CD8-positive, alpha-beta memory T cell (primary cell): ENCODE results near the gene CCL8. TPM values are rescaled to one million over a fixed set of nuclear protein-coding genes. Genes with fewer than 3 reads are reported as not detected.

Experiments used
- CTCF ChIA-PET: fragments of 350-600 bp; sonication (Branson Sonifier 250); formaldehyde crosslinking; loops from one replicate; lab custom pipeline; 2021; ENCODE audit warnings: antibody characterized with exemption; lab: Charles Lee
- POLR2A ChIA-PET: fragments of 350-600 bp; sonication (Branson Sonifier 250); formaldehyde crosslinking; loops from one replicate; lab custom pipeline; 2021; ENCODE audit warnings: antibody characterized with exemption; lab: Charles Lee
- DNase-seq, 5 donors: peaks; one replicate each; pipeline versions ENCODE4 v3.0.0 to v3.0.0-alpha.2; 2020 to 2022; ENCODE audit warnings: mixed read lengths in 1 of 5
- H3K27ac ChIP-seq: one replicate; pipeline ENCODE4 v1.7.0; 2013; ENCODE audit warnings: low read depth, mild to moderate bottlenecking, low read length, moderate library complexity
- H3K27me3 ChIP-seq: 2 replicates; pipeline ENCODE4 v1.7.0; 2013; ENCODE audit warnings: low read length, mild to moderate bottlenecking; ENCODE audit not compliant: insufficient read depth, poor library complexity, severe bottlenecking
- H3K36me3 ChIP-seq: 2 replicates; pipeline ENCODE4 v1.7.0; 2013; ENCODE audit warnings: mild to moderate bottlenecking, low read length, moderate library complexity; ENCODE audit not compliant: insufficient read depth
- H3K4me1 ChIP-seq: 2 replicates; pipeline ENCODE4 v1.7.0; 2013; ENCODE audit warnings: mild to moderate bottlenecking, low read length, moderate library complexity; ENCODE audit not compliant: insufficient read depth
- H3K4me3 ChIP-seq: 2 replicates; pipeline ENCODE4 v1.7.0; 2013; ENCODE audit warnings: mild to moderate bottlenecking, low read length
- H3K9me3 ChIP-seq: 2 replicates; pipeline ENCODE4 v1.7.0; 2013; ENCODE audit warnings: mild to moderate bottlenecking, low read length
- H3K27ac Mint-ChIP-seq, 8 donors: one replicate each; pipeline ENCODE4 v1.8.0; 2020 to 2021; ENCODE audit warnings: mixed read lengths in 8 of 8, mild to moderate bottlenecking in 6 of 8, inconsistent platforms in 3 of 8, moderate library complexity in 3 of 8
- H3K27me3 Mint-ChIP-seq, 2 donors: one replicate each; pipeline ENCODE4 v1.8.0; 2020 to 2021; ENCODE audit warnings: mixed read lengths in 2 of 2, mild to moderate bottlenecking in 1 of 2, moderate library complexity in 1 of 2
- H3K36me3 Mint-ChIP-seq, 3 donors: one replicate each; pipeline ENCODE4 v1.8.0; 2020 to 2021; ENCODE audit warnings: mixed read lengths in 3 of 3, inconsistent platforms in 1 of 3, mild to moderate bottlenecking in 1 of 3
- H3K4me1 Mint-ChIP-seq, 3 donors: one replicate each; pipeline ENCODE4 v1.8.0; 2020 to 2021; ENCODE audit warnings: mixed read lengths in 3 of 3, inconsistent platforms in 1 of 3, mild to moderate bottlenecking in 1 of 3
- H3K4me3 Mint-ChIP-seq, 7 donors: one replicate each; pipeline ENCODE4 v1.8.0; 2020 to 2021; ENCODE audit warnings: mixed read lengths in 7 of 7, mild to moderate bottlenecking in 6 of 7, moderate library complexity in 4 of 7, inconsistent platforms in 2 of 7
- H3K9me3 Mint-ChIP-seq, 5 donors: one replicate each; pipeline ENCODE4 v1.8.0; 2020 to 2022; ENCODE audit warnings: mixed read lengths in 5 of 5, mild to moderate bottlenecking in 3 of 5, moderate library complexity in 2 of 5, inconsistent platforms in 1 of 5
- polyA plus RNA-seq: library from polyadenylated mRNA; unstranded; fragments of 300-500 nt; fragmentation: Illumina TruSeq; gene quantifications from one replicate; pipeline ENCODE4 v1.2.3, GENCODE V29; 2021
- total RNA-seq, 2 experiments: library from RNA; stranded (reverse); gene quantifications; one replicate each; pipeline ENCODE4 v1.2.3, GENCODE V29; 2021

The CCL8 gene
- total RNA-seq = not detected
- not detected for polyA plus RNA-seq

- H3K36me3 Mint-ChIP-seq = no peaks in the 10 kb centered on the region
- no peak for DNase-seq
- no peak within 1 kb of the TSS for H3K27ac Mint-ChIP-seq
- H3K27ac ChIP-seq = no peak within 1 kb of the TSS
- H3K27me3 Mint-ChIP-seq = peaks cover 6 to 17% of the 10 kb centered on the region in 2 donors
- ChIA-PET POLR2A (no interaction called here), CTCF (no interaction called here)
- H3K4me1 Mint-ChIP-seq = no peaks in the 10 kb centered on the region
- no peaks in the 10 kb centered on the region for H3K36me3 ChIP-seq
- no peak within 1 kb of the TSS for H3K4me3 Mint-ChIP-seq
- H3K9me3 ChIP-seq = no peaks in the 10 kb centered on the region
- no peak within 1 kb of the TSS for H3K4me3 ChIP-seq
- no peaks in the 10 kb centered on the region for H3K27me3 ChIP-seq
- no peaks in the 10 kb centered on the region for H3K4me1 ChIP-seq
- H3K9me3 Mint-ChIP-seq = peaks cover 0 to 4% (median 0%) of the 10 kb centered on the region in 5 donors
These were observed at the start of gene CCL8 for GRCh38 chr17:34319039-34319483. Gene CCL8, plus strand, starts transcription at chr17:34319435. Its CDS starts 67 bp downstream, at chr17:34319502.

DNA sequence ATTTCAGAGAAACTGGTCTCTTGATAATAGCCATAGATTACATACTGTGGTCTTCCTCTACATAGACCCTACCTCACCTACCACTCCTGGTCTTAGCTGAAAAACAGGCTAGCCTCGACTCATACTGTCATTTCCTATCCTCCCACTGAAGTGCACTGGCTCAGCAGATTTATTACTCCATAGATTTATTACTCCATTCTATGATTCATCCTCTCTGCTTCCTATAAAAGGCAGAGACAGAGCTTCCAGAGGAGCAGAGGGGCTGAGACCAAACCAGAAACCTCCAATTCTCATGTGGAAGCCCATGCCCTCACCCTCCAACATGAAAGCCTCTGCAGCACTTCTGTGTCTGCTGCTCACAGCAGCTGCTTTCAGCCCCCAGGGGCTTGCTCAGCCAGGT is 49.3 kb upstream of the CCL8 start, which contains the start of gene CCL7:
Gene CCL7 (plus strand): TSS at position 253 of the 400 bp plus-strand sequence. CDS start 70 bp downstream, at position 323.
- H3K4me1 Mint-ChIP-seq = no peaks in the 10 kb centered on the region
- Histone ChIP-seq H3K4me3 (no peak within 1 kb of the TSS), H3K27ac (no peak within 1 kb of the TSS), H3K4me1 (no peaks in the 10 kb centered on the region), H3K27me3 (peaks cover 3% of the 10 kb centered on the region), H3K9me3 (no peaks in the 10 kb centered on the region), H3K36me3 (no peaks in the 10 kb centered on the region)
- CTCF ChIA-PET = no interaction called here
- H3K36me3 Mint-ChIP-seq = no peaks in the 10 kb centered on the region
- peaks cover 23 to 80% of the 10 kb centered on the region in 2 donors for H3K27me3 Mint-ChIP-seq
- no peak for DNase-seq
- no peaks in the 10 kb centered on the region for H3K9me3 Mint-ChIP-seq
- POLR2A ChIA-PET = no interaction called here
- H3K4me3 Mint-ChIP-seq = no peak within 1 kb of the TSS
- H3K27ac Mint-ChIP-seq = no peak within 1 kb of the TSS

DNA sequence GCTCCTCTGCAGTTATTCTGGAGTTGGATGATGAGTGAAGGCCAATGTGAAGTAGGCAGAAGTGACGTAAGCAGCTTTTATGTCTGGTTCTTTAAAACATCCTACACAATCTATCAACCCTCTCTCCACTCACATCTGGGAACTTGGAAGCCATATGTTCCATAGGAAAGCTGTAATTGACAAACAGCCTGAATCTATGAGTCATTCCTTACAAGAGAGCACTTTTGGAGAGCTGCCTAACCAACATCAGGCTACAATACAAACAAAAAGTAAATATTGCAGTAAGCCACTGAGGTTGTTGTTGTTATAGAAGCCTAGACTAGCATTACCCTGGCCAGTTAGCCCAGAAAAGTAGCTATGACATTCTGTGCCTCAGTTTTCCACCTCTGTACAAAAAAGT is 43.4 kb upstream of the CCL8 start:
- no peaks in the 10 kb centered on the region for H3K4me1 Mint-ChIP-seq
- H3K36me3 Mint-ChIP-seq = no peaks in the 10 kb centered on the region
- no peaks in the 10 kb centered on the region for H3K36me3 ChIP-seq
- no peak overlapping the region for H3K4me3 Mint-ChIP-seq
- POLR2A ChIA-PET = no interaction called here
- H3K4me1 ChIP-seq = no peaks in the 10 kb centered on the region
- H3K27me3 Mint-ChIP-seq = peaks cover 25 to 65% of the 10 kb centered on the region in 2 donors
- H3K9me3 ChIP-seq = no peaks in the 10 kb centered on the region
- H3K27ac ChIP-seq = no peak overlapping the region
- H3K27me3 ChIP-seq = peaks cover 3% of the 10 kb centered on the region
- H3K9me3 Mint-ChIP-seq = no peaks in the 10 kb centered on the region
- CTCF ChIA-PET = no interaction called here
- H3K4me3 ChIP-seq = no peak overlapping the region
- no peak for DNase-seq
- H3K27ac Mint-ChIP-seq = no peak overlapping the region

DNA sequence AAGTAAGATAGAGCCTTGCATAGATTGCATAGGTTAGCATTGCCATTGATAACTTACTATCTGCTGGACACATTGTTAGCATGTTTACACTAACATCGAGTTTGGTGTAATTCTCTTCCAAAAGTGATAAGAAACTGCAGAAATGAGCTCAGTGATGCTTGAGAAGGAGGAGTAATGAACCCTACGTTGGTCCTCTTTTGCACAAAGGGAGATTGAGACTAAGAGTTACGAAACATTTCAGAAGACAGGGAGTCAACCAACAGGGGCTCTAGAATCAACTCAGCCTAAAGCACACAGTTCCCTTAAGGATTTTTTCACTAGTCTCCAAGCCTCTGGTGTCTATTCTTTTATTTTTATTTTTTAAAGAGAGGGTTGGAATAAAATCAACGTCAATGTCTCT is 42.4 kb upstream of the CCL8 start:
- H3K4me3 Mint-ChIP-seq = no peak overlapping the region
- H3K27me3 Mint-ChIP-seq = peaks cover 17 to 64% of the 10 kb centered on the region in 2 donors
- Histone ChIP-seq H3K4me1 (no peaks in the 10 kb centered on the region), H3K9me3 (no peaks in the 10 kb centered on the region), H3K27me3 (peaks cover 3% of the 10 kb centered on the region), H3K36me3 (no peaks in the 10 kb centered on the region), H3K4me3 (no peak overlapping the region), H3K27ac (no peak overlapping the region)
- H3K36me3 Mint-ChIP-seq = no peaks in the 10 kb centered on the region
- H3K27ac Mint-ChIP-seq = no peak overlapping the region
- ChIA-PET CTCF (no interaction called here), POLR2A (no interaction called here)
- H3K4me1 Mint-ChIP-seq = no peaks in the 10 kb centered on the region
- H3K9me3 Mint-ChIP-seq = no peaks in the 10 kb centered on the region
- DNase-seq = no peak

DNA sequence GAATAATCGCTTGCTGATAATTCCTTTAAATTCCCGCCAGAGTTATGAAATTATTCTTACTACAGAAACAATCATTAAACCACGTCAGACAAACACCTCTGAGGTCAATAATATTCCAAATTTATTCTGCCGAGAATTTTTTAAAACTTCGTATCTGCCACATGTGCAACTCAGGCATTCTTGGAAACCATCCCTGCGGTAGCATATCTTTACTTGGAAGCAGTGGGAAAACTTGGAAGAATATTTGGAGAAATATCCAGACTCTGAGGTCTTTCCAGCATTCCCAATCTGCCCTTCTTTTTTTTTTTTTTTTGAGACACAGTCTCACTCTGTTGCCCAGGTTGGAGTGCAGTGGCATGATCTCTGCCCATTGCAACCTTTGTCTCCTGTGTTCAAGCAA is 35.7 kb upstream of the CCL8 start:
- Histone ChIP-seq H3K36me3 (no peaks in the 10 kb centered on the region), H3K27ac (no peak overlapping the region), H3K27me3 (no peaks in the 10 kb centered on the region), H3K4me1 (no peaks in the 10 kb centered on the region), H3K9me3 (no peaks in the 10 kb centered on the region), H3K4me3 (no peak overlapping the region)
- H3K36me3 Mint-ChIP-seq = no peaks in the 10 kb centered on the region
- H3K4me3 Mint-ChIP-seq = no peak overlapping the region
- no peak overlapping the region for H3K27ac Mint-ChIP-seq
- POLR2A ChIA-PET = no interaction called here
- no peaks in the 10 kb centered on the region for H3K4me1 Mint-ChIP-seq
- no peaks in the 10 kb centered on the region for H3K9me3 Mint-ChIP-seq
- DNase-seq = no peak
- CTCF ChIA-PET = no interaction called here
- peaks cover 19 to 35% of the 10 kb centered on the region in 2 donors for H3K27me3 Mint-ChIP-seq

GRCh38 chr17:34285286-34285792 is 33.9 kb upstream of the CCL8 start, which contains the start of gene CCL11:
Gene CCL11, plus strand, starts transcription at chr17:34285742. Its CDS starts 67 bp downstream, at chr17:34285809.
- H3K4me3 ChIP-seq = no peak within 1 kb of the TSS
- POLR2A ChIA-PET = no interaction called here

DNA sequence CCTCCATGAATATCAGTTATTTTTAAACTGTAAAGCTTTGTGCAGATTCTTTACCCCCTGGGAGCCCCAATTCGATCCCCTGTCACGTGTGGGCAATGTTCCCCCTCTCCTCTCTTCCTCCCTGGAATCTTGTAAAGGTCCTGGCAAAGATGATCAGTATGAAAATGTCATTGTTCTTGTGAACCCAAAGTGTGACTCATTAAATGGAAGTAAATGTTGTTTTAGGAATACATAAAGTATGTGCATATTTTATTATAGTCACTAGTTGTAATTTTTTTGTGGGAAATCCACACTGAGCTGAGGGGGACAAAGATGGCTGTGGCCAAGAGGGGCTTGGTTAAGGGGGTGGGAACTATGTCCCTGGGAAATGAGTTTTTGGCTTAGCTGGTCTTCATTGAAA is 31.4 kb upstream of the CCL8 start:
- Mint-ChIP-seq H3K4me3 (no peak overlapping the region), H3K9me3 (peaks cover 0 to 2% (median 0%) of the 10 kb centered on the region in 5 donors), H3K4me1 (no peaks in the 10 kb centered on the region), H3K27me3 (peaks cover 15 to 18% of the 10 kb centered on the region in 2 donors), H3K36me3 (no peaks in the 10 kb centered on the region), H3K27ac (no peak overlapping the region)
- no peaks in the 10 kb centered on the region for H3K27me3 ChIP-seq
- POLR2A ChIA-PET = no interaction called here
- H3K9me3 ChIP-seq = no peaks in the 10 kb centered on the region
- no peak overlapping the region for H3K27ac ChIP-seq
- CTCF ChIA-PET = no interaction called here
- no peak overlapping the region for H3K4me3 ChIP-seq
- no peaks in the 10 kb centered on the region for H3K4me1 ChIP-seq
- H3K36me3 ChIP-seq = no peaks in the 10 kb centered on the region
- no peak for DNase-seq

More at GRCh38 chr17:34285286-34285792, 33.9 kb upstream of the CCL8 start, which contains the start of gene CCL11:
- peak within 1 kb of the TSS in 1 of 7 donors; percentile 6 for H3K4me3 Mint-ChIP-seq
- Histone ChIP-seq H3K27me3 (no peaks in the 10 kb centered on the region), H3K27ac (no peak within 1 kb of the TSS), H3K36me3 (no peaks in the 10 kb centered on the region), H3K9me3 (no peaks in the 10 kb centered on the region), H3K4me1 (no peaks in the 10 kb centered on the region)
- CTCF ChIA-PET = no interaction called here
- H3K9me3 Mint-ChIP-seq = no peaks in the 10 kb centered on the region
- H3K4me1 Mint-ChIP-seq = no peaks in the 10 kb centered on the region
- H3K27me3 Mint-ChIP-seq = peaks cover 18 to 34% of the 10 kb centered on the region in 2 donors
- DNase-seq = no peak
- H3K27ac Mint-ChIP-seq = no peak within 1 kb of the TSS
- no peaks in the 10 kb centered on the region for H3K36me3 Mint-ChIP-seq

GRCh38 chr17:34290586-34290985 is 28.6 kb upstream of the CCL8 start:
- POLR2A ChIA-PET = no interaction called here

More at GRCh38 chr17:34290586-34290985, 28.6 kb upstream of the CCL8 start:
- no peaks in the 10 kb centered on the region for H3K36me3 ChIP-seq
- no peaks in the 10 kb centered on the region for H3K4me1 ChIP-seq
- Mint-ChIP-seq H3K36me3 (no peaks in the 10 kb centered on the region), H3K4me1 (no peaks in the 10 kb centered on the region), H3K4me3 (no peak overlapping the region), H3K27ac (no peak overlapping the region), H3K9me3 (peaks cover 0 to 3% (median 0%) of the 10 kb centered on the region in 5 donors), H3K27me3 (peaks cover 12 to 13% of the 10 kb centered on the region in 2 donors)
- H3K4me3 ChIP-seq = no peak overlapping the region
- no peaks in the 10 kb centered on the region for H3K9me3 ChIP-seq
- CTCF ChIA-PET = no interaction called here
- no peak overlapping the region for H3K27ac ChIP-seq
- H3K27me3 ChIP-seq = no peaks in the 10 kb centered on the region
- no peak for DNase-seq
